ENCODE results near the gene ADAMTS2. TPM values are rescaled to one million over a fixed set of nuclear protein-coding genes. Genes with fewer than 3 reads are reported as not detected.

ADAMTS2 gene
- total and polyA plus RNA-seq, 2 experiments from 2014 or later, result 1.6 to 8.1 TPM

- Mint-ChIP-seq H3K27me3 (ENCODE audit: insufficient read depth, low read depth, poor library complexity) (peaks cover 5% of the 10 kb centered on the region), H3K4me3 (no peak overlapping the region), H3K9me3 (no peaks in the 10 kb centered on the region), H3K36me3 (ENCODE audit: low read depth) (no peaks in the 10 kb centered on the region), H3K4me1 (no peaks in the 10 kb centered on the region), H3K27ac (no peak overlapping the region)
- DNase-seq (ENCODE audit: low spot score) (no peak), ATAC-seq (no peak)
- no peaks in the 10 kb centered on the region for H3K4me1 ChIP-seq (ENCODE audit: insufficient read depth)
- H3K79me2 ChIP-seq (replicated peaks; ENCODE audit: insufficient read depth), result no peaks in the 10 kb centered on the region
- no peak overlapping the region for H3K4me3 ChIP-seq
- no peaks in the 10 kb centered on the region for H3K27me3 ChIP-seq (ENCODE audit: insufficient read depth)
- TF ChIP-seq STAT1 (IDR thresholded peaks at IDR 0.05; ENCODE audit: unreplicated experiment) (no peak), EZH2 (IDR thresholded peaks at IDR 0.05; ENCODE audit: low read depth, unreplicated experiment) (no peak), ZNF114 (CRISPR knock-in tag; IDR thresholded peaks at IDR 0.05) (no peak), ZNF462 (CRISPR knock-in tag; IDR thresholded peaks at IDR 0.05) (no peak), EZH2phosphoT487 (IDR thresholded peaks at IDR 0.05; ENCODE audit: unreplicated experiment) (no peak), JUNB (IDR thresholded peaks at IDR 0.05; ENCODE audit: unreplicated experiment) (no peak), CREB1 (CRISPR knock-in tag; IDR thresholded peaks at IDR 0.05; ENCODE audit: low read depth) (no peak), REST (IDR thresholded peaks at IDR 0.05; ENCODE audit: unreplicated experiment) (no peak)
- no peaks in the 10 kb centered on the region for H3F3A ChIP-seq (replicated peaks; ENCODE audit: low read depth)
- H3K36me3 ChIP-seq (ENCODE audit: insufficient read depth), result no peaks in the 10 kb centered on the region
- no peaks in the 10 kb centered on the region for H4K20me1 ChIP-seq (replicated peaks; ENCODE audit: insufficient read depth)
- H3K4me2 ChIP-seq, result no peak overlapping the region
- H3K9me2 ChIP-seq (ENCODE audit: insufficient read depth), result no peaks in the 10 kb centered on the region
- no peak overlapping the region for H2AFZ ChIP-seq
- H3K27ac ChIP-seq (ENCODE audit: low read depth), result no peak overlapping the region
Observed at GRCh38 chr5:179292202-179292601, 53.1 kb downstream of the ADAMTS2 start.

Data from GM23338 (cell line).